DND-41 (cell line): Measurements from ENCODE around the gene CLUH.
"Not testable (repeated sequence)": the region's sequence is repeated elsewhere in the genome, so short reads cannot be mapped to it uniquely, and the experiment has no call there.

Source experiments
- ATAC-seq: fragments of 200-7000 bp; cut with Tn5 transposase; 3 replicates; pipeline ENCODE4 v1.9.1; 2021; ENCODE audit warnings: low read depth; ENCODE audit not compliant: insufficient read depth
- DNase-seq: peaks from one replicate; pipeline ENCODE4 v3.0.0-alpha.2; 2020
- H2AFZ ChIP-seq: 2 replicates; pipeline ENCODE4 v1.6.0; 2012; ENCODE audit warnings: low read depth, low read length
- H3K27ac ChIP-seq: 2 replicates; pipeline ENCODE4 v1.5.1; 2012; ENCODE audit warnings: low read length, inconsistent platforms
- H3K27me3 ChIP-seq: fragments of 200-600 bp; sonication (generic); 2 replicates; pipeline ENCODE4 v1.6.0; 2012; ENCODE audit warnings: low read length, mild to moderate bottlenecking, inconsistent platforms; ENCODE audit not compliant: insufficient read depth, poor library complexity
- H3K36me3 ChIP-seq: 2 replicates; pipeline ENCODE4 v1.5.1; 2012; ENCODE audit warnings: low read length, inconsistent platforms; ENCODE audit not compliant: insufficient read depth
- H3K4me1 ChIP-seq: 2 replicates; pipeline ENCODE4 v1.5.1; 2012; ENCODE audit warnings: mild to moderate bottlenecking, low read length; ENCODE audit not compliant: insufficient read depth
- H3K4me2 ChIP-seq: 2 replicates; pipeline ENCODE4 v1.6.0; 2012; ENCODE audit warnings: mild to moderate bottlenecking, moderate library complexity, low read length, inconsistent platforms; ENCODE audit not compliant: insufficient read depth
- H3K4me3 ChIP-seq, 2 experiments: fragments of 200-600 bp in 1 of 2; shearing (Covaris generic) in 1 of 2; 2 replicates each; pipeline ENCODE4 v1.5.1; 2012 to 2016; ENCODE audit warnings: inconsistent platforms in 2 of 2, low read length in 2 of 2, mild to moderate bottlenecking in 2 of 2, low read depth in 1 of 2, moderate library complexity in 1 of 2
- H3K79me2 ChIP-seq: 2 replicates; pipeline ENCODE4 v1.6.0; 2012; ENCODE audit warnings: low read length, inconsistent platforms; ENCODE audit not compliant: insufficient read depth
- H3K9ac ChIP-seq: 2 replicates; pipeline ENCODE4 v1.6.0; 2012; ENCODE audit warnings: low read depth, mild to moderate bottlenecking, inconsistent platforms, low read length, moderate library complexity
- H3K9me3 ChIP-seq: 2 replicates; pipeline ENCODE4 v1.5.1; 2012; ENCODE audit warnings: low read length, moderate library complexity, mild to moderate bottlenecking, inconsistent platforms; ENCODE audit not compliant: insufficient read depth, severe bottlenecking
- H4K20me1 ChIP-seq: 2 replicates; pipeline ENCODE4 v1.6.0; 2012; ENCODE audit warnings: low read length; ENCODE audit not compliant: insufficient read depth
- CTCF ChIP-seq: IDR thresholded peaks from 2 replicates; pipeline ENCODE4 v1.5.1; 2012; ENCODE audit warnings: borderline replicate concordance, low read length, moderate library complexity, mild to moderate bottlenecking; ENCODE audit not compliant: poor library complexity, severe bottlenecking; ENCODE audit errors: extremely low read depth
- EZH2 ChIP-seq: IDR thresholded peaks from 3 replicates; pipeline ENCODE4 v1.6.1; 2012; ENCODE audit warnings: borderline replicate concordance, low read depth, mild to moderate bottlenecking, moderate library complexity, low read length, inconsistent platforms; ENCODE audit not compliant: severe bottlenecking

Gene CLUH

DNA sequence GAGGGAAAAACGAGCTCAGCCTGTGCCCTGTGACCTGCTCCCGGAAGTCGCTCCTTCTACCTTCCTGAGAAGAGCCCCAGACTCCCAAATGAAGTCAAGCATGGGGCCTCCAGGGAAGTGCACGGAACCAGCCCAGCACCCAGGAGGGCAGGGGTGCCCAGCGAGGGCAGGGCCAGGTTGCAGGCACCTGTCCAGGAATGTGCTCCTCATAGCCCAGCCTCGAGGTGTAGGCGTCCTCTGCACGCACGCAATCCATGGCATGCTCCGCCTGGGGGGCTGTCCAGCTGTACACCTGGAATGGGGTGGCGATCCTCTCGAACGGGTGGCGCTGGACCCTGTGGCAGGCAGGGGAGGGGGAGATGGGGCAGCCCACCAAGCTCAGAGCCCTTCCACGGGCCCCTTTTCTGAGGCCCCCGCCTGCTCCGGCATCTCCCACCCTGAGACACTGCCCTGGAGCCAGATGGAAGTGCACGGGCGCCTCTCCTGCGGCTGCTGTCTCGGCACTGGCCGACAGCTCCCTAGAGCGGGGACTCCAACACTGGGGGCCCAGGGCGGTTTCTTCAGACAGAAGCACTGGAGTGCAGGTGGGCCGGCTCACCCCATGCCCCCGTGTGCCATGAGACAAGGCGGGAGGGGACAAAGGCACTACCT, 10.9 kb downstream of the CLUH start:
- Histone ChIP-seq H3K79me2 (peaks cover 20% of the 10 kb centered on the region), H3K27me3 (no peaks in the 10 kb centered on the region), H4K20me1 (peaks cover 47% of the 10 kb centered on the region), H3K4me3 (no peak overlapping the region), H2AFZ (no peak overlapping the region), H3K27ac (no peak overlapping the region), H3K4me2 (no peak overlapping the region), H3K36me3 (peaks cover 90% of the 10 kb centered on the region), H3K9me3 (no peaks in the 10 kb centered on the region), H3K9ac (no peak overlapping the region), H3K4me1 (no peaks in the 10 kb centered on the region)
- TF ChIP-seq CTCF (no peak), EZH2 (no peak)
- ATAC-seq (no peak), DNase-seq (no peak)

- Histone ChIP-seq H2AFZ (no peak overlapping the region), H3K27ac (no peak overlapping the region), H3K36me3 (peaks cover 93% of the 10 kb centered on the region), H3K4me2 (no peak overlapping the region), H3K27me3 (no peaks in the 10 kb centered on the region), H3K4me1 (no peaks in the 10 kb centered on the region), H3K79me2 (peaks cover 14% of the 10 kb centered on the region), H3K4me3 (no peak overlapping the region), H3K9ac (no peak overlapping the region), H3K9me3 (no peaks in the 10 kb centered on the region), H4K20me1 (peaks cover 42% of the 10 kb centered on the region)
- DNase-seq (no peak), ATAC-seq (no peak)
- no peak for TF ChIP-seq EZH2
- TF ChIP-seq CTCF = no peak
These were observed 11.5 kb downstream of the CLUH start for GRCh38 chr17:2700030-2700490.

DNA sequence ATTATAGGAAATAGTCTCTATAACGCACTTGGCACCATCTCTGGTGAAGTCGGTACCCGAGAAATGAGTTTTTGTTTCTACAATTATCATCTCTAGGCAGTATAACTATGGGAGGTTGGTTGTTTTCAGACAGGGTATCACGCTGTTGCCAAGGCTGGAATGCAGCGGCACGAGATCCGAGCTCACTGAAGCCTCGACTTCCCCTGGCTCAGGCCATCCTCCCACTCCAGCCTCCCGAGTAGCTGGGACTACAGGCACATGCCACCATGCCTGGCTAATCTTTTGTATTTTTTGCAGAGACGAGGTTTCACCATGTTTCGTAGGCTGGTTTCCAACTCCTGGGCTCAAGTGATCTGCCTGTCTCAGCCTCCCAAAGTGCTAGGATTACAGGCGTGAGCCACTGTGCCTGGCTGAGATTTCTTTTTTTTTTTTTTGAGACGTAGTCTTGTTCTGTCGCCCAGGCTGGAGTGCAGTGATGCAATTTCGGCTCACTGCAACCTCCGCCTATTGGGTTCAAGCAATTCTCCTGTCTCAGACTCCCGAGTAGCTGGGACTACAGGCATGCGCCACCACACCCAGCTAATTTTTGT, 12.3 kb downstream of the CLUH start:
- not testable (repeated sequence) for H3K4me3 ChIP-seq, H3K79me2 ChIP-seq, H3K4me2 ChIP-seq, ATAC-seq, H3K9ac ChIP-seq, H2AFZ ChIP-seq, H3K4me1 ChIP-seq, DNase-seq, H3K27me3 ChIP-seq, H3K9me3 ChIP-seq, H3K27ac ChIP-seq
- Histone ChIP-seq H4K20me1 (peaks cover 35% of the 10 kb centered on the region), H3K36me3 (peaks cover 89% of the 10 kb centered on the region)

- H4K20me1 ChIP-seq = peaks cover 32% of the 10 kb centered on the region; the same call in 1 of the 2 replicates
- DNase-seq (no peak), ATAC-seq (no peak)
- H3K27me3 ChIP-seq = no peaks in the 10 kb centered on the region
- no peak for TF ChIP-seq EZH2
- no peak for TF ChIP-seq CTCF
- H3K9ac ChIP-seq = no peak overlapping the region
- no peak overlapping the region for H3K4me3 ChIP-seq
- no peaks in the 10 kb centered on the region for H3K9me3 ChIP-seq
- H3K27ac ChIP-seq = no peak overlapping the region
- no peaks in the 10 kb centered on the region for H3K4me1 ChIP-seq
- peaks cover 87% of the 10 kb centered on the region for H3K36me3 ChIP-seq
- H2AFZ ChIP-seq = no peak overlapping the region
- H3K79me2 ChIP-seq = no peaks in the 10 kb centered on the region
- H3K4me2 ChIP-seq = no peak overlapping the region
These were observed 13.9 kb downstream of the CLUH start for GRCh38 chr17:2697611-2698162.
